Activated CD4-positive, alpha-beta T cell treated with anti-CD3 and anti-CD28 coated beads for 36 hours (primary cell): ENCODE data around the gene DHRS2. TPM values are rescaled to one million over a fixed set of nuclear protein-coding genes. Genes with fewer than 3 reads are reported as not detected.
A peak's percentile ranks its signal among the peaks of the same experiment; 100 is the strongest.

Experiments used
- ATAC-seq: fragments of 200-7000 bp; cut with Tn5 transposase; one replicate; pipeline ENCODE4 v1.10.0; 2021; ENCODE audit warnings: mild to moderate bottlenecking, moderate library complexity
- CTCF ChIA-PET: fragments of 350-600 bp; sonication (Branson Sonifier 250); formaldehyde crosslinking; loops from one replicate; lab custom pipeline; 2021; ENCODE audit warnings: antibody characterized with exemption; lab: Charles Lee
- POLR2A ChIA-PET: fragments of 350-600 bp; sonication (Branson Sonifier 250); formaldehyde crosslinking; loops from one replicate; lab custom pipeline; 2021; ENCODE audit warnings: antibody characterized with exemption, inconsistent platforms; lab: Charles Lee
- DNase-seq: peaks from one replicate; pipeline ENCODE4 v3.0.0-alpha.2; 2020
- H3K27ac Mint-ChIP-seq: one replicate; pipeline ENCODE4 v1.8.0; 2021; ENCODE audit warnings: mixed read lengths
- H3K27me3 Mint-ChIP-seq: one replicate; pipeline ENCODE4 v1.8.0; 2021; ENCODE audit warnings: mixed read lengths
- H3K36me3 Mint-ChIP-seq: one replicate; pipeline ENCODE4 v1.8.0; 2021; ENCODE audit warnings: low read depth, mixed read lengths
- H3K4me1 Mint-ChIP-seq: one replicate; pipeline ENCODE4 v1.8.0; 2021; ENCODE audit warnings: mixed read lengths
- H3K4me3 Mint-ChIP-seq: one replicate; pipeline ENCODE4 v1.8.0; 2021; ENCODE audit warnings: mild to moderate bottlenecking, moderate library complexity, mixed read lengths
- H3K9me3 Mint-ChIP-seq: one replicate; pipeline ENCODE4 v1.8.0; 2021; ENCODE audit warnings: low read depth, mixed read lengths
- intact Hi-C, 2 experiments: fragments of 100-400 bp; cut with DNase I in 1 of 2; cut with micrococcal nuclease in 1 of 2; formaldehyde crosslinking; loops; one replicate each; pipeline versions ENCODE4 v1.14.2 to v1.15.1; 2022 to 2024; cut with DNase I, micrococcal nuclease
- total RNA-seq, 2 experiments: library from RNA; stranded (reverse); gene quantifications; one replicate each; pipeline ENCODE4 v1.2.3, GENCODE V29; 2021

DHRS2 gene
- total RNA-seq, 2 experiments from 2014 or later, result 3.1 to 3.7 TPM

DNA sequence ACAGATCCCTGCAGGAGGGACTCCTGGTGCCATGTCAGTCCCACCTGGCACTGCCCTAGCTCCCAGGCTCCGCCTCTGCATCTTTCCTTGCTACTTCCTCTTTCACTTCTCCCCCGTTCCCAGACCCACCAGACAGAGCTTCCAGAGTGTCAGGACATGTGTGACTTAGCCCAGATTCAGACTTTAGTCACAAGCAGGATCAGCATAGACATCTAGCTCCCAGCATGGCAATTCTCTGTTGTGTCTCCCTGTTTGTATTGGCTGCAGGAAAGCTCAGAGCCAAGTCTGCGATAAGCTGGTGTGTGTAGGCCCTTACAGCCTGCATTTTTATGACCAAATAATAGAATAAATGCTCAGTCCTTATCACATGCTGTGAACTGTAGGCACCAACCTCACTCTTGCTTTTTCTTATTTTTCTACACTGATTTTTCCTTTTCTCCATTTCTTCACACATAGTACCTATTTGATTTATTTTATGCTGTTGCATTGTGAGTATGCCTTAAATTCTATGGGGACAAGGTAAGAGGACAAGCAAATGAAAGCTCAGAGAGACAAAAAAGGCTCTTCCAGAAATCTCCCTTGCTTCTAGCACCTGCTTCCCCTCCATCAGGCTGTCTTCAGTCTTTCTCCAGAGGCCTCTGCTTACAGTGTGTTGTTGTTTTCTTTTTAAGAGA is 5.9 kb downstream of the DHRS2 start:
- ATAC-seq (no peak), DNase-seq (no peak)
- intact Hi-C loops, result no loop called here
- no peaks in the 10 kb centered on the region for H3K9me3 Mint-ChIP-seq
- H3K27me3 Mint-ChIP-seq, result no peaks in the 10 kb centered on the region
- no peak overlapping the region for H3K4me3 Mint-ChIP-seq
- POLR2A ChIA-PET, result no interaction called here
- no peaks in the 10 kb centered on the region for H3K36me3 Mint-ChIP-seq
- H3K4me1 Mint-ChIP-seq, result no peaks in the 10 kb centered on the region
- no peak overlapping the region for H3K27ac Mint-ChIP-seq
- CTCF ChIA-PET, result interaction anchor here (1.0 to 2.8 kb wide), 3 partner anchors 10 to 53 kb away, joined by 3 to 19 read pairs (median 3); no protein-coding TSS in a partner anchor

DNA sequence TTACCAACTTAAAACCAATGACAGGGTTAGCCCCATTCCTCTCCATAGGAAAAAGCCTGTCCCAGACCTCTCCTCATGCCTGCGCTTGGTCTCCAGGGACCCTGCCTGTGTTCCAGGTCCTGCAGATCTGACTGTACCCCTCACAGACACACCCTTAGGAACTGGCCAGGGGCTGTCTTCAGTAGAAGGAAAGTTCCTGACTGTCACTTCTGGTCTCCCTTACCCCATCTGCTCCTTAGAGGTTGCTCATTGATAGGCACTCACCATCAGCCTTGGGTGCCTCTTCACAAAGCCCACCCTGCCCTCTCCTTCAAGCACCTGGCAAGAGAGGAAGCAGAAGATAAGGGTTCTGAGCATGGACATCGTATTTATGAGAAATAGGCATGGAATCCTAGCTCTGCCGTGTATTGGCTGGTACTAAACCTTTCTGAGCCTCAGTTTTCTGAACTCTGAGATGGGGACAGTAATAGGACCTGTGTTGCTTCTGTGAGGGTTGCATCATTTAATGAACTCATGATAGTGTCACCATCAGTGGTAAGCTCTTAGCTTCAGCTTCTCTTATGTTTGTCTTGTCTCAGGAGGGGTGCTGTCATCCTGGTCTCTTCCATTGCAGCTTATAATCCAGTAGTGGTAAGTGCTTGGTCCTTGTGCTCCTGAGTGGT is 7.5 kb downstream of the DHRS2 start:
- no peak overlapping the region for H3K27ac Mint-ChIP-seq
- no peaks in the 10 kb centered on the region for H3K36me3 Mint-ChIP-seq
- H3K4me1 Mint-ChIP-seq, result no peaks in the 10 kb centered on the region
- DNase-seq (no peak), ATAC-seq (no peak)
- ChIA-PET CTCF (interaction anchor here (6.5 kb wide), 1 partner anchor 11 kb away, joined by 35 read pairs; no protein-coding TSS in a partner anchor), POLR2A (no interaction called here)
- intact Hi-C loops, result no loop called here
- no peaks in the 10 kb centered on the region for H3K9me3 Mint-ChIP-seq
- H3K27me3 Mint-ChIP-seq, result no peaks in the 10 kb centered on the region
- H3K4me3 Mint-ChIP-seq, result no peak overlapping the region

DNA sequence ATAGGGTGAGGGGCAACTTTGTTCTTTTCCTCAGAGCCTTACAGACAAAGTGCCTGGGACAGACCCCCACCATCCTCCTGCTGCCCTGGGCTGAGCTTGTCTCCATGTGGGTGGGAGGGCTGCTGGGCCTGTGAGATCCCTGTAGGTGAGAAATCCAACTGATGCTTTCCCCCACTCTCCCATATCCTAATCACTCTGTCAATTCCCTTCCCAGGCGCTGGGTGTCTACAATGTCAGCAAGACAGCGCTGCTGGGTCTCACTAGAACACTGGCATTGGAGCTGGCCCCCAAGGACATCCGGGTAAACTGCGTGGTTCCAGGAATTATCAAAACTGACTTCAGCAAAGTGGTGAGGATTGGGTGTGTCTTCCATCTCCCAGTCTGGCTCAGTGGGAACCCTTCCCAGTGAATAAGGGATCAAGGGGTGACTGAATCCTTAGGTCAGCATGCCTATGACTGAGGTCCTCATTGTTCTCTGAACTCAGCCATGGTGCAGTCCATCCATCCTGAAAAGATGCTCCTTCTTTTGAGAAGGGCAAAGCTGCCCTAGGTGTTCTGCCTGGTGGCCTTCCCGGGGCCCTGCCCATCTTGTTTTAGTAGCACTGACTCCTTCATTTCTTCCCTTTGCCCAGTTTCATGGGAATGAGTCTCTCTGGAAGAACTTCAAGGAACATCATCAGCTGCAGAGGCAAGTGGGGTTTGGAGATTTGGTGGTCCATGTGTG is 8.2 kb downstream of the DHRS2 start:
- no peaks in the 10 kb centered on the region for H3K36me3 Mint-ChIP-seq
- intact Hi-C loops, result no loop called here
- ATAC-seq (no peak), DNase-seq (no peak)
- H3K27ac Mint-ChIP-seq, result no peak overlapping the region
- no peaks in the 10 kb centered on the region for H3K4me1 Mint-ChIP-seq
- no peak overlapping the region for H3K4me3 Mint-ChIP-seq
- CTCF ChIA-PET, result interaction anchor here (1.2 to 6.5 kb wide), 2 partner anchors 12 to 143 kb away, joined by 3 to 35 read pairs; no protein-coding TSS in a partner anchor
- no peaks in the 10 kb centered on the region for H3K9me3 Mint-ChIP-seq
- POLR2A ChIA-PET, result no interaction called here
- no peaks in the 10 kb centered on the region for H3K27me3 Mint-ChIP-seq

DNA sequence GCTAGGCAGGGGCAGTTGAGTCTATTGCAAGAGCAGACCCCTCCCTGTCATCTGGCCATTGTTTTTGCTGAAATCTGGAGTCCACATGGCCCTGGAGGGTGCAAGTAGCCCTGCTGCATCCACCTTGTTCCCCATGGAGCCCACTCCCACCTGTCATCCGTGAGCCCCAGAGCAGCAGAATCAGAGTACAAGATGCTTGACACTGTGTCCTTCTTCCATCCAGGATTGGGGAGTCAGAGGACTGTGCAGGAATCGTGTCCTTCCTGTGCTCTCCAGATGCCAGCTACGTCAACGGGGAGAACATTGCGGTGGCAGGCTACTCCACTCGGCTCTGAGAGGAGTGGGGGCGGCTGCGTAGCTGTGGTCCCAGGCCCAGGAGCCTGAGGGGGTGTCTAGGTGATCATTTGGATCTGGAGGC is 8.8 kb downstream of the DHRS2 start:
- Mint-ChIP-seq H3K9me3 (no peaks in the 10 kb centered on the region), H3K27me3 (no peaks in the 10 kb centered on the region), H3K4me3 (no peak overlapping the region), H3K4me1 (no peaks in the 10 kb centered on the region), H3K36me3 (no peaks in the 10 kb centered on the region), H3K27ac (no peak overlapping the region)
- CTCF ChIA-PET, result interaction anchor here (1.0 to 6.5 kb wide), 4 partner anchors 12 to 143 kb away, joined by 3 to 35 read pairs (median 3); no protein-coding TSS in a partner anchor
- DNase-seq, result no peak
- intact Hi-C loops, result no loop called here
- no peak for ATAC-seq
- POLR2A ChIA-PET, result interaction anchor here (1.5 kb wide), 1 partner anchor 39 kb away, joined by 5 read pairs; no protein-coding TSS in a partner anchor

DNA sequence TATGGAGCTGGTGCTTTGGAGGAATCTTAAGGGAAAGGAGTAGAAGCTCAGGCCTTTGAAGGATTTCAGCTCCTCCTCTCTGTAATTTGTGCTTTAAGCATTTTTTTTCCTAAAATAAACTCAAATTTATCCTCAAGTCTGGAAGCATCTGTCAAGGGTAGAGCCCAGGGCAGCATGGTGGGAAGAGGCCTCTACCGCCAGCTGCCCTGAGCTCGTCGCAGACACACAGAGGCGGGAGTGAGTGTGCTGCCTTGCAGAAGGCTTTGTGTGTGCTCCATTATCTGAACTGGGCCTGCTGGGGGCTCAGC is 9.3 kb downstream of the DHRS2 start:
- DNase-seq (no peak), ATAC-seq (no peak)
- Mint-ChIP-seq H3K36me3 (no peaks in the 10 kb centered on the region), H3K4me3 (no peak overlapping the region), H3K9me3 (no peaks in the 10 kb centered on the region), H3K27me3 (no peaks in the 10 kb centered on the region), H3K4me1 (no peaks in the 10 kb centered on the region), H3K27ac (no peak overlapping the region)
- intact Hi-C loops, result no loop called here
- ChIA-PET POLR2A (interaction anchor here (1.5 kb wide), 1 partner anchor 39 kb away, joined by 5 read pairs; no protein-coding TSS in a partner anchor), CTCF (interaction anchor here (1.0 to 6.5 kb wide), 4 partner anchors 13 to 142 kb away, joined by 3 to 35 read pairs (median 3); no protein-coding TSS in a partner anchor)

DNA sequence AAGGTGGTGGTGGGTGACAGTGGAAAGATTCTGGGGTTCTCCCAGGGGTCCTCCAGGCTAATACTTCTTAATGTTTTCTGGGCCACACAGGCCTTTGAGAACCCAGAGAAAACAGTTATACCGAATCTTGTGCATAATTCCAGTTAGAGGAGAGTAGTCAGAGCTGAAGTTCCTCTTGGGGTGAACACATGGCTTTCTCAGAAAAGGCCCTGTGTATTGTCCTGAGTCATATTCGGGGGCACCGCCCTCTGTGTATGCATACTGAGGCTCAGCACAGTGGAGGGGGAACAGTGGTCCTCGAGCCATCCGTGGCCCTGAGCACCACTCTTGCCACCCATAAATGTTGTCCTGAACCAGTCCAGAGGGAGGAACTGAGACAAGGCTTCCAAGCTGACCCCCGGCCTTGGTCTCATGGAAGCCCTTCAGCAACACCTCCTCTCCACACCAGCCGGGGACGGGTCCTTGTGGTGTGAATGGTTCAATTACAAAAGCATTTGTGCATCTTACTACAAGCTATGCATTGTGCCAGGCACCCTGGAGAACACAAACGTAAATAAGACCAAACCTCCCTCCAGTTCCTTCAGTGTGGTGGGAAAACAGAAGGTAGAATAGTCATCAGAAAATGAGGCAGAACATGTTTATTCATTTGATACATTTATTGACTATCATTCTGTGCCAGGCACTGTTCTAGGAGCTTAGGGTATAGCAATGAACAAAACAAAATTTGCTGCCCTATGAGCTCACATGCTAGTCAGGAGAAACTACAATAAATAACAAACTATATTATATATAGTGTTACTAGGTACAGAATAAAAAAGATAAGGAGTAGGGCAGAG is 9.9 kb downstream of the DHRS2 start:
- CTCF ChIA-PET, result interaction anchor here (0.6 to 6.5 kb wide), 6 partner anchors 13 to 445 kb away, joined by 3 to 35 read pairs (median 3); no protein-coding TSS in a partner anchor
- Mint-ChIP-seq H3K27ac (no peak overlapping the region), H3K4me1 (no peaks in the 10 kb centered on the region), H3K9me3 (no peaks in the 10 kb centered on the region), H3K36me3 (no peaks in the 10 kb centered on the region), H3K4me3 (no peak overlapping the region), H3K27me3 (no peaks in the 10 kb centered on the region)
- intact Hi-C loops, result no loop called here
- POLR2A ChIA-PET, result interaction anchor here (1.5 kb wide), 1 partner anchor 40 kb away, joined by 5 read pairs; no protein-coding TSS in a partner anchor
- ATAC-seq, result peak; percentile 85
- DNase-seq, result peak; percentile 26

DNA sequence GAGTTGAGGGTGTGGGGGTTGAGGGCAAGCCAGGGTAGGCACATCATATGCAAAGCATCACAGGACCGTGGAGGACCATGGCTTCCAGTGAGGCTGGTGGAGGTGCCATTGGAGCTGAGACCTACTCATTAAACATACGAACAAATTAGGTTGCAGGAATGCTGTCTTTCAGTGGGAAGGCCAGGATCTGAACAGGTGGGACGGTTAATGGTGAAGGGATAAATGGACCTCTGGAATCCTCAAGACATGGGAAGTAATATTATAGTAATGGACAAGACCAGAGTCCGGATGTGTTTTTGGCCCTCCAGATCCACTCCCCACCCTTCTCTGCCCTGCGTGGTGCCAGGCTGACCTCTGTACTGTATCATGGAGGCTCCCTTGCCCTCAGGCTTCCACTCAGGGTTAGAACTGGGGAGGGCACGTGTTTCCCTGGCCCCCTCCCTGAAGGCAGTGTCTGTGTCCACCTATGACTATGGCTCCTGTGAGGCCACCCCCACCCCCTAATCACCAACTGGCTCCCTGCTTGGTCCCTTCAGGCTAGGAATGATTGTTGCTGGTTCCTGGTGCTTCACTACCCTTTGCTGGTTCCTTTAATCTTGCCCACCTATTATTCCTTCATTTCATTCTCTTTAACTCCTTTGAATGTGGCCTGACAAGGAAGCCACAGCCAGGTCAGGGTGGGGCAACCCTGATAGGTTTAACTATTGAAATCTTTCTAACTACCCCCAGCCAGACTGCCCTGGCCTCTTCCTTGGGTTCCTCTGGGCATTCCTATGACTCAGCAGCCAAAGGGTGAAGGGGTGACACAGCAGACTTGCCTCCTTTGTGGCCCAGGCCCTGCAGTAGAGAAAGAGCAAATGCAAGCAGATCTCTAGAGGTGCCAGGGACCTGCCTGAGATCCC is 10.7 kb downstream of the DHRS2 start:
- POLR2A ChIA-PET, result no interaction called here
- intact Hi-C loops, result no loop called here
- Mint-ChIP-seq H3K4me3 (no peak overlapping the region), H3K36me3 (no peaks in the 10 kb centered on the region), H3K27me3 (no peaks in the 10 kb centered on the region), H3K27ac (no peak overlapping the region), H3K9me3 (no peaks in the 10 kb centered on the region), H3K4me1 (no peaks in the 10 kb centered on the region)
- no peak for DNase-seq
- CTCF ChIA-PET, result interaction anchor here (0.6 to 6.5 kb wide), 4 partner anchors 14 to 444 kb away, joined by 3 to 35 read pairs (median 4); no protein-coding TSS in a partner anchor
- no peak for ATAC-seq

DNA sequence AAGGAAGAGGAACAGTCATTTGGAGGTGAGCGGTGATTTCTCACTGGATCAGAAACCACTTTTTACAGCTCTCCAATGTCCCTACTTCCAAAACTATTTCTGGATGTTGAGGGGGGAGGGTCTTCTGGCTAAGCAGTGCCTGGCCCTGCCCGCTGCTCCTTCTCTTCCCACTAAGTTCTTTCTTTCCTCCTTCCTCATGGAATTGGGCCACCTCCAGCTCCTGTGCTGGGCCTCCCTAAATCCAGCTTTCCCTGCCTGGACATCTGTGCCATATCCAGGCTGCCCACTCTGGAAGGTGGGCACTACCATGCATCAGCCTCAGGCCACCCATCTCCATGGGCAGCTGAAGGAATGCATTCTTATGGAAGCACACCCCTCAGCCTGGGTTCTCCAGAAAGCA is 11.5 kb downstream of the DHRS2 start:
- Mint-ChIP-seq H3K9me3 (no peaks in the 10 kb centered on the region), H3K4me3 (no peak overlapping the region), H3K27me3 (no peaks in the 10 kb centered on the region), H3K36me3 (no peaks in the 10 kb centered on the region), H3K4me1 (no peaks in the 10 kb centered on the region), H3K27ac (no peak overlapping the region)
- ATAC-seq (no peak), DNase-seq (no peak)
- POLR2A ChIA-PET, result no interaction called here
- intact Hi-C loops, result no loop called here
- CTCF ChIA-PET, result interaction anchor here (1.0 to 6.5 kb wide), 2 partner anchors 15 to 17 kb away, joined by 5 to 35 read pairs; no protein-coding TSS in a partner anchor

DNA sequence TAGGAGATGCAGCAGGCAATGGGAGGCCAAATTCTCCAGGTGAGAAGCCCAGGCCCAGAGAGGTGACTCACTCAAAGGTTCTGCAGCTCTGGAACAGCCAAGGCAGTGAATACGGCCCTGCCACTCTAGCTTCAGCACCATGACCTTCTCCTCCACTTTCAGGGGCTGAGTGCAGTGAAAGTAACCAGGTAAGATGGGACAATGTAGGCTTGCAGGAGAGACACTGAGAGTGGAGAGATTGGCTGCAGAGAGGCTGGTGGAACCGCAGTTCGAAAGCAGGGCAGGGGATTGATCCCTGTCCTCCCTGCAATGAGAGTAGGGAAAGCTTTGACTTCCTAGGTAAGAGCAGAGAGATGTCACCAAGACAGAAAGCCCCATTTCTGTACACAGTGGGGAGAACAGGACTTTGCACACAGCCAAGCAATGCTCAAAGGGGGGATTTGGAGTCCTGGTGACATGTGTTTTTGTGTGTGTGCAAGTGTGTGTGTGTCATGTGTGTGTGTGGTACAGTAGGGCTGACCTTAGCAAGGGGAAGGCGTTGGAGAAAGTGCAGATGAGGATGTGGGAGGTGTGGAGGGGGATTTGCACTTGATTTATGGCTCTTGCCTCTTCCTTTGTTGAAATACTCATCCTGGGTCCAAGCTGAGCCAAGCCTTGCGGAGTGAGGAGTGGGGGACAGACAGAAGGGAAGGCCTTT is 12.7 kb downstream of the DHRS2 start:
- Mint-ChIP-seq H3K36me3 (no peaks in the 10 kb centered on the region), H3K4me1 (no peaks in the 10 kb centered on the region), H3K4me3 (no peak overlapping the region), H3K9me3 (no peaks in the 10 kb centered on the region), H3K27me3 (no peaks in the 10 kb centered on the region), H3K27ac (no peak overlapping the region)
- DNase-seq (no peak), ATAC-seq (no peak)
- intact Hi-C loops, result no loop called here
- ChIA-PET POLR2A (interaction anchor here (0.6 kb wide), 1 partner anchor 17 kb away, joined by 6 read pairs; no protein-coding TSS in a partner anchor), CTCF (interaction anchor here (0.5 to 6.5 kb wide), 4 partner anchors 16 to 76 kb away, joined by 3 to 35 read pairs (median 4); no protein-coding TSS in a partner anchor)
